Measurements from ENCODE around the gene AKR1C1.
"Not testable (repeated sequence)": the region's sequence is repeated elsewhere in the genome, so short reads cannot be mapped to it uniquely, and the experiment has no call there.

The AKR1C1 gene

DNA sequence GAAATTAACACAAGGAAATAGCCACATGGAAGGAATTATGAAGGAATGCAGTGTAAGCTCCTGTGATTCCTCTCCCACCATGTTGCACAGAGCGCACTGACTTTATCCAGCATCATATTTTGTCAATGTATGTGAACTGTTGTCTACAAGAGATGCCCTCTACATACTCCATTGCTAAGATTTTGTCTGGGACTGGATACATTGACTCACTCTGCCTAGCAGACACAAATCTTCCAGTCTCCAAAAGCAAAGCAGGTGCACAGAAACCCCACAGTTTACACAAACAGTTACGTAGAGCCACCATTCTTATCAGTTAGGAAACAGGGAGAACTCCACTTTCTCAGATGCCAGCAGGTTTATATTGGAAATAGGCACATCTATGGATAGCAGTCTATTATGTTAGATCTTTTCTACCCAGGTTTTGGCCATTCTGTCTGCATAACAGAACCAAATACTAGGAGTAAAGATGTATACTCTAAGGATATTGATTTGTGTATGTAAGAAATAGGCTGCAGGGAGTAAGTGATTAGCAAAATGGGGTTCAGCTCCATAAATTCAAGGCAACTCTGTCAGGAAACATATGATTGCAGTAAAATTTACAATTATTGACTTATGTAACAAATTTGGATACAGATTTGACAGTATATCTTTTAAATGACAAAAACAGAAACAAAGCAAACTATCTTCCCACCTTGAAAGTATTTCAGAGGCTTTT, 39.0 kb downstream of the AKR1C1 start:
- TF ChIP-seq ZFX (IDR thresholded peaks at IDR 0.05; ENCODE audit: borderline replicate concordance) (no peak), CTCF (IDR thresholded peaks at IDR 0.05) (no peak)
- no peak overlapping the region for H3K27ac ChIP-seq

DNA sequence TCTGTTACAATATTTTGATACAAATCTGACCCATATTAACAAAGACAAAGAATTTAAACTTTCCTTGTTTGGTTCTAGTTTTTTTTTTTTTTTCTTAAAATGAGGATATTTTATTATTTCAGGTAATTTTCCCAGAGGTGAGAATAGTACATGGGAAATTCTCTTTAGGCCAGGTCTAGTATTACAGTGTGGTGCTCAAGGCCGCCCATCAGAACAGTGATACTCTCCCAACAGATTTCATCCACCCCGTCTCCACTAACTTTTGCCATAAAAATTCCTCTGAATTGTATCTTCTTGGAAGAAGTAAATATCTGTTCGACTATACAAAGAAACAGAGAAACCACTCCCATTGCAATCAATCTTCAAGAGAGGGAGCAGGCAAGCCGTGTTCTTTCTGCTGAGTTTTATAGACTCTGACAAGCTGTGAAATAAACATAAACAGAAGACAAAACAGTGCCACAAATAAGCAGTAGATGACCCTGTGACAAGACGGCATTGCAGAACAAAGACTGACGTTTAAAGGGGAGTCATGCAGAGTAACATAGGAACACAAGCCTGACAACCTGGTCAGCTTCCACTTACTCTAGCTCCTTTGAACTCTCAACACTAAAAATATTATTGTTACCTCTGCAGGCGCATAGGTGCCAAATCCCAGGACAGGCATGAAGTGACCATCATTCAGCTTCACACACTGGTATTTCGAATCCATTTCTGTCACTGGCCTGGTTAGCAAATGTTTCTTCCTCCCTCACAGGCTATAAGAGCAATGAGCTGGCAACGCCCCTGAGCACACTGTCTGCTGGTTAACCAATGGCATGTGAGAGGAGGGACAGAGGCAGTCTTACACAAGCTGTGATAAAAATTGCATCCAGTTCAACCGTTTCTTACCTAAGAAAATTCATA, 40.2 kb downstream of the AKR1C1 start, which contains the start of gene AKR1C2:
TSS of gene AKR1C2 (minus strand) at position 731 of the 903 bp plus-strand sequence. CDS start at position 709, 22 bp downstream.
- not testable (repeated sequence) for H3K27ac ChIP-seq

- H3K27ac ChIP-seq = not testable (repeated sequence)
Observed at GRCh38 chr10:5004030-5004385, 40.8 kb downstream of the AKR1C1 start.

DNA sequence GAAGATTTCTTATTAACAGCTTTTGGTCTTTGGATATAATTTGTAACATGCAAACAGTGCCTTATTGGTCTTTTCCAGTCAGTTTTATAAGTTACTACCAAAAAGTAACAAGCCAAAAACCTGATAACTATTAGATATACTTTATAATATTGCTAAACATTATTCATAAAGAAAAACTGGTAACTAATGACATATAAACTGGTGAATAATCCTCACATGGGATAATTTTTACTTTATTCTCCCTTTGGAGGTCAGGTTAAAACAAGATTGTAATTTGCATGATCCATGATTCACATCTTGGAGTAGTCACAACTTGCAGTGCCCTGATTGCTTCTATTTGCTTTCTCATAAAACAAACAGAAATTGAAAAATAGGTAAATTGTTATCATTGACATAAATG, 41.3 kb downstream of the AKR1C1 start:
- not testable (repeated sequence) for H3K27ac ChIP-seq

DNA sequence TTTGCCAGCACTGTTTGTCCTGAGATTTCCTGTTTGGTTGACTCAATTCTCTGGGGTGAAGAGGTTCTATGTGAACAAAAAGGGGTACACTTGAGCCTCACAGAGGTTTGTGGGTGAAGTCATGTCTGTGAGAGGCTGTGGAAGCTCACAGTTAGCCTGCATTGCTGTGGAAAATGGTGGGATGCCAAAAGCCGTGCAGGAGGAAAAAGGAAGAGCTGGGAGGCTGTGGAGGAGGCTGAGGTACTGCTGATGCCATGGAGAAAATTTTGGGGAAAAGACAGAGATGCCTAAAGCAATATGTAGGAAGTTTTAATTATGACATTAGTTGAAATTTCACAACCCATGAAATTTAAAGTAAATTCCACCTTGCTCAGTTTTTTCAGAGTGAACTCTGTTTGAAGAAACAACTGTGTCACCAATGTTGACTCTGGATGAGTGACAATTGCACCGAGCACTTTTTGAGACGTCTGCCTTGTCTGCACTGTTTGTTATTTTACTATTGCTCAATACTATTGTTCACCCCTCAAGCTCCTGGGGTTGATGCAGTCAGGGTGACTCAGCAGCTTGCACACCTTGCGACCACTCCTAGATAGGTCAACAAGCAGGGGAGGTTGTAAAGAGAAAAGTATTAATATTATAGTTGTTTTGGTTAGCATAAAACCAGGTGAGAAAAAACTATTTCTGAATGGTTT, 45.8 kb downstream of the AKR1C1 start:
- H3K27ac ChIP-seq = not testable (repeated sequence)

DNA sequence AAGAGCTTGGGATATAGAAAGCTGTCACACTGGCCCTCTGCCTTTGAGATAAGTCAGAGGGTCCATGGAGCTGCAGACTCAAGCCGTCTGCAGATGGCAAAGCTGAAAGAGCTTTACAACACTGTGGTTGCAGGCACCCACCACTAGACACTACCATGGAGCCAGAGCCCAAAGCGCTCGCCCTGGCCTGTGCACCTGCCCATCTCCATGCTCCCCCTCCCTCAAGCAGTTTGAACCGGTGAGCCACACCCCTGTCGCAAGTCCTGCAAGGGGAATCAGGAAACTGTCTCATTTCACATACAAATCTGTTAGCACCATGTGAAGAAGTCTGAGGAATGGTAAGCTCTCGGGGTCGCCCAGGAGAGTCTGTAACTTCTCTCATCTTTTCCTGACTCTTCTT, 46.8 kb downstream of the AKR1C1 start:
- H3K27ac ChIP-seq = not testable (repeated sequence)

DNA sequence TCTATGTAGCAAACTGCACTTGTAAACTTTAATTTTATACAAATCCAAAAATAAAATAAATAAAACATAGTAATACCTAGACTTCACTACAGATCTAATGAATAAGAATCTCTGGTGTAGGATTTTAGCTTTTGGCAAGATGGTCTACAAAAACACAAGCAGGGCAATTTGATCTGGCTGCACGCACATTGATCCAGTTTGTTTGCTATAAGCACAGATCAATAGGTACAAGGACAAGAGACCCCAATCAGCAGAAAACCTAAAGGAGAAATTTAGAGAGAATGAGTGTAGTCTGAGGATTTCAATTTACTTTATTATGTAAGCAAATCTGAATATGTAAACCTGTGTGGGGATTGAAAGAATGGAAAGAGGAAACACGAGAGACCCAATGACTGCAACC, 48.2 kb downstream of the AKR1C1 start:
- H3K27ac ChIP-seq = not testable (repeated sequence)

- peak overlapping the region; percentile 66; the same call in 1 of the 2 replicates for H3K27ac ChIP-seq
Observed at GRCh38 chr10:5012595-5012994, 49.4 kb downstream of the AKR1C1 start.

GRCh38 chr10:5013385-5013784, 50.2 kb downstream of the AKR1C1 start:
- TF ChIP-seq CTCF (IDR thresholded peaks at IDR 0.05) = no peak
- no peak for TF ChIP-seq ZFX (IDR thresholded peaks at IDR 0.05; ENCODE audit: borderline replicate concordance)
- H3K27ac ChIP-seq = peak overlapping the region; percentile 66

More at GRCh38 chr10:5012595-5012994, 49.4 kb downstream of the AKR1C1 start:
- TF ChIP-seq ZFX (IDR thresholded peaks at IDR 0.05; ENCODE audit: borderline replicate concordance) (no peak), CTCF (IDR thresholded peaks at IDR 0.05) (no peak)

GRCh38 chr10:5014200-5014910, 51.1 kb downstream of the AKR1C1 start:
- H3K27ac ChIP-seq = peak overlapping the region; percentile 66

- TF ChIP-seq CTCF (IDR thresholded peaks at IDR 0.05) (peak; percentile 45), ZFX (IDR thresholded peaks at IDR 0.05; ENCODE audit: borderline replicate concordance) (no peak)
- peak overlapping the region; percentile 66 for H3K27ac ChIP-seq
Observed at GRCh38 chr10:5014936-5015335, 51.7 kb downstream of the AKR1C1 start.
